Erythroblast (primary cell): ENCODE results near the gene NDRG4.

Experiments used
- DNase-seq, 2 experiments: peaks; one replicate each; lab custom pipeline; 2025; lab: John Stamatoyannopoulos, UW
- GATA1 ChIP-seq: IDR thresholded peaks from 2 replicates; pipeline ENCODE4 v1.6.1; 2011; ENCODE audit warnings: low read depth, mild to moderate bottlenecking, control low read depth, low read length, moderate library complexity
- POLR2A ChIP-seq: IDR thresholded peaks from 2 replicates; pipeline ENCODE4 v1.6.1; 2011; ENCODE audit warnings: mild to moderate bottlenecking, low read length

The NDRG4 gene

GRCh38 chr16:58461640-58462039 lies 38.3 kb upstream of the NDRG4 start:
- TF ChIP-seq POLR2A (no peak), GATA1 (no peak)
- no peak for DNase-seq

DNA sequence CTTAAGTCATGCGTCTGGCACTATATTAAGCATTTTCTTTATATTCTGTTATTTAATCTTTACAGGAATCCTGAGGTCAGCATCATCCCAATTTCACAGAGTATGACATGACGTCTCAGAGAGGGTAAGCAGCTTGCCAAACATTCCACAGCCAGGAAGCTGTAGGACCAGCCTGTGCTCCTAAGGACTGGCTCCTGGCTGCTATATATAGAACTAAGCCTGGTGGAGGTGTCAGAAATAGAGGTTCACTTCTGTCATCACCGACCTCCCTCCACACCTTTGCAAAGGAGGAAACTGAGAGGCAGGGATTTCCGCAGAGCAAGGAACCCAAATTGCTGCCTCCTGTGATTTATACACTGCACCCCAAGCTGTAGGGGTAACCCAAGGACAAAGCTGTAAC lies 37.9 kb upstream of the NDRG4 start:
- TF ChIP-seq POLR2A, result no peak
- no peak for TF ChIP-seq GATA1
- no peak for DNase-seq

- no peak for TF ChIP-seq POLR2A
- TF ChIP-seq GATA1, result no peak
These were observed 37.4 kb upstream of the NDRG4 start for GRCh38 chr16:58462499-58462996.

DNA sequence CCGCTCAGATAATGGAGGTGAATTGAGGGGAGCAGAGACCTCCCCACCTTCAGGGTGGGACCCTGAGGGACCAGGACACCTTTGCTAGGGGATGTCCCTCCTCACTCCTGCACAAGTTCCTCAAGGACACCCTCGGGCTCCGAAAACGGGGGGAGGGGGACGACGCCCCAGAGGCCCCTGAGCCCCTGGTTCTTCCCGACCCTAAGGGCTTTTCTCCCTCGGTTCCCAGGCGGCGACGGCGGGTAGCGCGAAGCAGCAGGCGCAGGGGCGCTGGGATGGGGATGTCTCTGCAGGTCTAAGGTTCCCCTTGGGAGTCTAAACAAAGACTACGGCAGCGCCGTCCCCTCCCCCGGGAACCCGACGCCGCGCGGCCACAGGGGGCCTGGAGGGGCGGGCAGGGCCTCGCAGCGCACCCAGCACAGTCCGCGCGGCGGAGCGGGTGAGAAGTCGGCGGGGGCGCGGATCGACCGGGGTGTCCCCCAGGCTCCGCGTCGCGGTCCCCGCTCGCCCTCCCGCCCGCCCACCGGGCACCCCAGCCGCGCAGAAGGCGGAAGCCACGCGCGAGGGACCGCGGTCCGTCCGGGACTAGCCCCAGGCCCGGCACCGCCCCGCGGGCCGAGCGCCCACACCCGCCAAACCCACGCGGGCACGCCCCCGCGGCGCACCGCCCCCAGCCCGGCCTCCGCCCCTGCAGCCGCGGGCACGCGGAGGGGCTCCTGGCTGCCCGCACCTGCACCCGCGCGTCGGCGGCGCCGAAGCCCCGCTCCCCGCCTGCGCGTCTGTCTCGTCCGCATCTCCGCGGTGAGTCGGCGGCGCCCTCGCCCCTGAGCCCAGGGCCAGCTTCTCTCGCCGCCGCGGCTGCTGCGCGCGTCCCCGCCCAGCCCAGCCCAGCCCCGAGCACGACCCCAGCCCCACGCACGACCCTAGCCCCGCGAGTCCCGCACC lies 36.7 kb upstream of the NDRG4 start:
- TF ChIP-seq POLR2A (no peak), GATA1 (no peak)
- peak; percentile 29 to 30 for DNase-seq

More at GRCh38 chr16:58462499-58462996, 37.4 kb upstream of the NDRG4 start:
- no peak for DNase-seq

- TF ChIP-seq GATA1 (no peak), POLR2A (no peak)
- DNase-seq, result peak in 1 of 2 experiments; percentile 18
These were observed 35.7 kb upstream of the NDRG4 start for GRCh38 chr16:58464047-58464915.

DNA sequence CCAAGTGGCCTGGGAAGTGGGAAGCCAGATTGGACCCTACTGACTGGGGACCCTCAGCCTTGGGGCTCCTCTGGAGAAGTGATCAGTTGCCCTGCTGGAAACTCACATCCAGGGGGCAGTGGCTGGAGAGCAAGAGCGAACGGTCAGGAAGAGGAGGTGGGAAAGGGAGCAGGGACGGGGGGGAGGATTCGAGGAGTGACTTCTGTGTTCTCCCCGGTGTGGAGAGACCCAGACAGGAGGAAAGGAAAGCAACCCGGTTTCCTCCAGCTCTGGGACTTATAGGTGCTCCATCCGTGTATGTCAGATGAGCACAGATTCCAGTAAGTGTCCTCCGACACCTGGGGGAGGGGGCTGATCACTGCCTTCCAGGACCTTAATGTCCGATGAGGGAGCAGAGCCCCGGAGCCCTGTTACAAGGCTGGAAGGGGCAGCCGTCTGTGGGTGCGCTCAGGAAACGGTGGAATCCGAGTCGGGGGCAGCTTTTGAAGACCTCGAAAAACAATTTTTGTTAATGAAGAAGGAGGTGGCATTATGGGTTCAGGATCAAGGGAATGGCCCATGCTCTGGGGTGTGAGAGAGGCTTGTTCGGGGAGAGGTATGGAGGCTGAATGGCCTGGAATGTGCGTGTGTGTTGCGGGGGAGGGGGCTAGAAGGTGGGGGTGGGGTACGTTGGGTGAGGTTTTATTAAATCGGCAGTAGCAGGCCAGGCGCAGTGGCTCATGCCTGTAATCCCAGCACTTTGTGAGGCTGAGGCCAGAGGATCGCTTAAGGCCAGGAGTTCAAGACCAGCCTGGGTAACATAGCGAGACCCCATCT lies 34.8 kb upstream of the NDRG4 start:
- no peak for TF ChIP-seq GATA1
- TF ChIP-seq POLR2A, result no peak
- no peak for DNase-seq

DNA sequence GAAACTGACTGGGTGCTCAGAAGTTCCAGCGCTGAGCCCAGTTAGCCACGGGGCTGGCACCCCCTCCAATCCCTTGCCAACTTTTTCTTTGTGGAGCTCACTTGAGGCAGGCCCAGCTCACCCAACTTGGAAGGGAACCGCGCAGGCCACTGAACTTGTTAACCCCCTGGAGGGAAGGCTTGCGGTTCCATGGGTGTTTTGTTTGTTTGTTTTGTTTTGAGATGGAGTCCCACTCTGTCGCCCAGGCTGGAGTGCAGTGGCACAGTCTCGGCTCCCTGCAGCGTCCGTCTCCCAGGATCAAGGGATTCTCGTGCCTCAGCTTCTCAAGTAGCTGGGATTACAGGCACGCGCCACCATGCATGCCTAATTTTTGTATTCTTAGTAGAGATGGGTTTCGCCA lies 34.1 kb upstream of the NDRG4 start:
- no peak for TF ChIP-seq GATA1

GRCh38 chr16:58466396-58466795 lies 33.5 kb upstream of the NDRG4 start:
- TF ChIP-seq POLR2A, result no peak
- TF ChIP-seq GATA1, result no peak
- DNase-seq, result no peak

More for the DNA sequence above, 34.1 kb upstream of the NDRG4 start:
- no peak for DNase-seq

DNA sequence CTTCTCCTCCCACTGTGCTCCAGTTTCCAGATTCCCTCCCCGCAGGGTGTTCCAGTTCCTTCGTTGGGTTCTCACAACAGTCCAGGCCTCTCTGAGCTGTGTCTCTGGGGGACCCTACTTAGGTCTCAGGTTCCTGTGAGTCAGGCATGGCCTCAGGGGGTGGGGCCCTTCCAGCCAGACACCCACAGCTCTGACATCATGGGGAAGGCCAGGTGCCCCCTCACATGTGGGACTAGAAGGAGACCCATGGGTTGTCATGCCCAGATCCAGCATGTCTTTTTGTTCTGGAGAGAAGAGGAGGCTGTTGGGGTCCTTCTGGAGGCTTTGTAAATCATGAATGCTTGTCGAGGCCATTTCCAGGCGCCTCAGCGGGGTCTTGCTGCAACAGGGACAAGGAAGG lies 32.0 kb upstream of the NDRG4 start:
- TF ChIP-seq POLR2A (no peak), GATA1 (no peak)
- no peak for DNase-seq

GRCh38 chr16:58471209-58471975 lies 28.6 kb upstream of the NDRG4 start:
- no peak for DNase-seq
- TF ChIP-seq GATA1 (no peak), POLR2A (no peak)

DNA sequence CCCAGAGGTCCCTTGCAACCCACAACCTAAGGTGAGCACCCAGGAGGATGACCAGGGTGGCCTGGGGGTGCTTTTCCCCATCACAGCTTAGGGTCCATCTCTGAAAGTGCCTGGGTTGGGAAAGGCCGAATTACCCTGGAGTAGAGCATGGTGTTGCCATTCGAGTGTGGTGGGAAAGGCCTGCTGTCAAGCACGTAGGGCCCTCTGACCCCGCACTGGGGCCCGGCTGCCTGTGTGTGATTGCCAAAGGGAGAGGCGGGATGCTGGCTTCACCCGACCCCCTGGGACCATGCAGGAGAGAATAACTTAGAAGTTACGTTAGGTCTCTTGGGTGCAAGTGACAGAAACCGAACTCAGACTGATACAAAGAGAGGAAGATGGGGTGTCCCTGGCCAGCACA lies 27.7 kb upstream of the NDRG4 start:
- DNase-seq, result no peak
- TF ChIP-seq GATA1 (no peak), POLR2A (no peak)

- no peak for TF ChIP-seq GATA1
- no peak for TF ChIP-seq POLR2A
- peak in 1 of 2 experiments; percentile 8 for DNase-seq
These were observed 27.1 kb upstream of the NDRG4 start for GRCh38 chr16:58472827-58473226.
